ENCODE results near the gene PDE4D. TPM values are rescaled to one million over a fixed set of nuclear protein-coding genes. Genes with fewer than 3 reads are reported as not detected.

PDE4D gene
- total RNA-seq, 1 donor from 2014 or later: 55.9 TPM

- intact Hi-C loops (cut with DNase I): no loop called here
- DNase-seq (ENCODE audit: low spot score) (no peak), ATAC-seq (no peak)
Measured at GRCh38 chr5:59843511-59844213, 49.9 kb downstream of the PDE4D start.

GRCh38 chr5:59842999-59843398 lies 50.5 kb downstream of the PDE4D start:
- ATAC-seq (no peak), DNase-seq (ENCODE audit: low spot score) (no peak)
- intact Hi-C loops (cut with DNase I): no loop called here

- ATAC-seq (no peak), DNase-seq (ENCODE audit: low spot score) (no peak)
- intact Hi-C loops (cut with DNase I): no loop called here
Measured at GRCh38 chr5:59840200-59840601, 53.3 kb downstream of the PDE4D start.

GRCh38 chr5:59838989-59839388 lies 54.5 kb downstream of the PDE4D start:
- ATAC-seq (no peak), DNase-seq (ENCODE audit: low spot score) (no peak)
- intact Hi-C loops (cut with DNase I): loop anchor here (10.0 kb wide), 1 partner anchor 1366 kb away; no protein-coding TSS in a partner anchor

- intact Hi-C loops (cut with DNase I): loop anchor here (10.0 kb wide), 1 partner anchor 1367 kb away; no protein-coding TSS in a partner anchor
- no peak for DNase-seq (ENCODE audit: low spot score)
- ATAC-seq: no peak
Measured at GRCh38 chr5:59838067-59838466, 55.5 kb downstream of the PDE4D start.

GRCh38 chr5:59837071-59837470 lies 56.5 kb downstream of the PDE4D start:
- no peak for DNase-seq (ENCODE audit: low spot score)
- intact Hi-C loops (cut with DNase I): loop anchor here (10.0 kb wide), 1 partner anchor 1368 kb away; no protein-coding TSS in a partner anchor
- no peak for ATAC-seq

- ATAC-seq: no peak
- intact Hi-C loops (cut with DNase I): loop anchor here (10.0 kb wide), 1 partner anchor 1369 kb away; no protein-coding TSS in a partner anchor
- no peak for DNase-seq (ENCODE audit: low spot score)
Measured at GRCh38 chr5:59835800-59836199, 57.7 kb downstream of the PDE4D start.

GRCh38 chr5:59833448-59833847 lies 60.1 kb downstream of the PDE4D start:
- ATAC-seq: no peak
- intact Hi-C loops (cut with DNase I): loop anchor here (10.0 kb wide), 1 partner anchor 1371 kb away; no protein-coding TSS in a partner anchor
- no peak for DNase-seq (ENCODE audit: low spot score)

- DNase-seq (ENCODE audit: low spot score) (no peak), ATAC-seq (no peak)
- intact Hi-C loops (cut with DNase I): loop anchor here (10.0 kb wide), 1 partner anchor 1372 kb away; no protein-coding TSS in a partner anchor
Measured at GRCh38 chr5:59832577-59833301, 60.8 kb downstream of the PDE4D start.

- ATAC-seq: no peak
- DNase-seq (ENCODE audit: low spot score): no peak
- intact Hi-C loops (cut with DNase I): loop anchor here (10.0 kb wide), 1 partner anchor 1373 kb away; no protein-coding TSS in a partner anchor
Measured at GRCh38 chr5:59831326-59832010, 62.1 kb downstream of the PDE4D start.

GRCh38 chr5:59830536-59831200 lies 62.9 kb downstream of the PDE4D start:
- ATAC-seq (no peak), DNase-seq (ENCODE audit: low spot score) (no peak)
- intact Hi-C loops (cut with DNase I): loop anchor here (10.0 kb wide), 1 partner anchor 1374 kb away; no protein-coding TSS in a partner anchor

GRCh38 chr5:59829922-59830321 lies 63.6 kb downstream of the PDE4D start:
- DNase-seq (ENCODE audit: low spot score): no peak
- intact Hi-C loops (cut with DNase I): loop anchor here (10.0 kb wide), 1 partner anchor 1375 kb away; no protein-coding TSS in a partner anchor

GRCh38 chr5:59829386-59829785 lies 64.1 kb downstream of the PDE4D start:
- intact Hi-C loops (cut with DNase I): no loop called here
- peak; percentile 57 for ATAC-seq

More at GRCh38 chr5:59829922-59830321, 63.6 kb downstream of the PDE4D start:
- ATAC-seq: no peak

GRCh38 chr5:59828623-59829022 lies 64.9 kb downstream of the PDE4D start:
- no peak for DNase-seq (ENCODE audit: low spot score)
- intact Hi-C loops (cut with DNase I): no loop called here
- no peak for ATAC-seq

More at GRCh38 chr5:59829386-59829785, 64.1 kb downstream of the PDE4D start:
- DNase-seq (ENCODE audit: low spot score): no peak

GRCh38 chr5:59826996-59827395 lies 66.5 kb downstream of the PDE4D start:
- ATAC-seq (no peak), DNase-seq (ENCODE audit: low spot score) (no peak)
- intact Hi-C loops (cut with DNase I): no loop called here

GRCh38 chr5:59823420-59823819 lies 70.1 kb downstream of the PDE4D start:
- intact Hi-C loops (cut with DNase I): no loop called here
- DNase-seq (ENCODE audit: low spot score): no peak
- no peak for ATAC-seq

- ATAC-seq (no peak), DNase-seq (ENCODE audit: low spot score) (no peak)
- intact Hi-C loops (cut with DNase I): no loop called here
Measured at GRCh38 chr5:59819806-59820205, 73.7 kb downstream of the PDE4D start.

GRCh38 chr5:59817536-59817935 lies 76.0 kb downstream of the PDE4D start:
- ATAC-seq (no peak), DNase-seq (ENCODE audit: low spot score) (no peak)
- intact Hi-C loops (cut with DNase I): no loop called here

Data from sciatic nerve (tissue), 2 donors.